ENCODE measurements around the gene SPACA9. TPM values are rescaled to one million over a fixed set of nuclear protein-coding genes. Genes with fewer than 3 reads are reported as not detected.

Gene SPACA9
- total RNA-seq, 3 donors from 2014 or later = 1.6 to 6.9 (median 2.5) TPM

GRCh38 chr9:132886334-132886725 is 7.6 kb downstream of the SPACA9 start:
- intact Hi-C loops (cut with DNase I, micrococcal nuclease) = no loop called here
- no peak for DNase-seq
- no peaks in the 10 kb centered on the region for H3K4me1 ChIP-seq (ENCODE audit: low read depth)
- H3K9me3 ChIP-seq = no peaks in the 10 kb centered on the region
- ATAC-seq = no peak
- TF ChIP-seq CTCF (IDR thresholded peaks at IDR 0.05) = no peak
- no peaks in the 10 kb centered on the region for H3K36me3 ChIP-seq (ENCODE audit: low read depth)
- H3K4me3 ChIP-seq = no peak overlapping the region

- intact Hi-C loops (cut with DNase I, micrococcal nuclease) = no loop called here
- no peaks in the 10 kb centered on the region for H3K9me3 ChIP-seq
- no peak for DNase-seq
- no peak for ATAC-seq
- H3K4me1 ChIP-seq (ENCODE audit: low read depth) = no peaks in the 10 kb centered on the region
- H3K36me3 ChIP-seq (ENCODE audit: low read depth) = no peaks in the 10 kb centered on the region
- TF ChIP-seq CTCF (IDR thresholded peaks at IDR 0.05) = no peak
- no peak overlapping the region for H3K4me3 ChIP-seq
These were observed 8.8 kb downstream of the SPACA9 start for GRCh38 chr9:132887181-132888120.

- intact Hi-C loops (cut with DNase I, micrococcal nuclease) = no loop called here
- no peaks in the 10 kb centered on the region for H3K36me3 ChIP-seq (ENCODE audit: low read depth)
- no peak for TF ChIP-seq CTCF (IDR thresholded peaks at IDR 0.05)
- DNase-seq (no peak), ATAC-seq (peak; percentile 8)
- no peak overlapping the region for H3K4me3 ChIP-seq
- no peaks in the 10 kb centered on the region for H3K9me3 ChIP-seq
- H3K4me1 ChIP-seq (ENCODE audit: low read depth) = no peaks in the 10 kb centered on the region
These were observed 9.5 kb downstream of the SPACA9 start for GRCh38 chr9:132888151-132888550.

GRCh38 chr9:132892400-132892799 is 13.7 kb downstream of the SPACA9 start:
- ATAC-seq (no peak), DNase-seq (no peak)
- Histone ChIP-seq H3K36me3 (ENCODE audit: low read depth) (no peaks in the 10 kb centered on the region), H3K9me3 (no peaks in the 10 kb centered on the region), H3K4me3 (no peak overlapping the region), H3K4me1 (ENCODE audit: low read depth) (no peaks in the 10 kb centered on the region)
- no peak for TF ChIP-seq CTCF (IDR thresholded peaks at IDR 0.05)
- intact Hi-C loops (cut with DNase I, micrococcal nuclease) = no loop called here

GRCh38 chr9:132894346-132894745 is 15.6 kb downstream of the SPACA9 start:
- H3K4me3 ChIP-seq = no peak overlapping the region
- H3K9me3 ChIP-seq = no peaks in the 10 kb centered on the region
- ATAC-seq = peak; percentile 98
- no peaks in the 10 kb centered on the region for H3K4me1 ChIP-seq (ENCODE audit: low read depth)
- H3K36me3 ChIP-seq (ENCODE audit: low read depth) = no peaks in the 10 kb centered on the region
- peak; percentile 77 to 90 (median 78) for DNase-seq
- TF ChIP-seq CTCF (IDR thresholded peaks at IDR 0.05) = no peak
- intact Hi-C loops (cut with DNase I, micrococcal nuclease) = no loop called here
